Measurements from ENCODE around the gene FGF23.
"Not testable (repeated sequence)": the region's sequence is repeated elsewhere in the genome, so short reads cannot be mapped to it uniquely, and the experiment has no call there.

Gene FGF23

DNA sequence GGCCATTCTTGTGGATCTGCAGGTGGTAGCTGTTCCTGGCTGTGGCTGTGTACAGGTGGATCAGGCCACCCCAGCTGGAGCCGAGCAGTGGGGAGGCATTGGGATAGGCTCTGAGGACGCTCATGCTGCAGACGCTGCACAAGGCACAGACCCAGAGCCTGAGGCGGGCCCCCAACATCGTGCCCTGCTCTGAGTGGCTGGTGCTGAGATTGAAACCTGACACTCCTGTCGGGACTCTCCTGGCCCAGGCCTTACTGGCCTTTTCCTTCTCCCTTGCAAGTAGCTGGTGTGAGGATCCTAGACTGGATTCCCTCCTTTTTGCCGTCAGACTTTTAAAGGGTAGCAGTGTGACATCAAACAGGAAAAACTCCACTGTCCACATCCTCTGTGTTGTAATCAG lies at the start of gene FGF23:
Gene FGF23 (minus strand): TSS at position 308 of the 400 bp plus-strand sequence. CDS start 130 bp downstream, at position 178.
- no peak within 1 kb of the TSS for H3K4me3 ChIP-seq (ENCODE audit: low read depth, low read length)

DNA sequence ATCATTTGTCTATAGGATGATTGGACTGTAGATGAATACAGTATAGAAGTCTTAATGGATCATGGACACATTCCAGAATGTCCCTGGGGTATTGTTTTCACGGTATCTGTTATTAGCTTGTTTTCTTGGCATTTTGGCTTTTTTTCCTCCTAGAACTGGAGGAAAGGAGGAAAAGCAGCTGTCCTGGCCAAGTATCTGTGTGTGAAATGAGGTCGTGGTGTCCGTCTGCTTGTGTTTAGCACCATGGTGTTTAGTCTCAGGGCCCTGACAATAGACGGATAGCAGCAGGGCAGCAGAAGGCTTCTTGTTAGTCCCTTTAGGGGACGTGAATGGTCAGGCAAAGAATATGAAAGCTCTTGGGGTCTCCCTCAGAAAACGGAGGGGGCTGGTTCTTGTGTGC lies 44.9 kb upstream of the FGF23 start:
- H3K4me3 ChIP-seq (ENCODE audit: low read depth, low read length) = no peak overlapping the region

DNA sequence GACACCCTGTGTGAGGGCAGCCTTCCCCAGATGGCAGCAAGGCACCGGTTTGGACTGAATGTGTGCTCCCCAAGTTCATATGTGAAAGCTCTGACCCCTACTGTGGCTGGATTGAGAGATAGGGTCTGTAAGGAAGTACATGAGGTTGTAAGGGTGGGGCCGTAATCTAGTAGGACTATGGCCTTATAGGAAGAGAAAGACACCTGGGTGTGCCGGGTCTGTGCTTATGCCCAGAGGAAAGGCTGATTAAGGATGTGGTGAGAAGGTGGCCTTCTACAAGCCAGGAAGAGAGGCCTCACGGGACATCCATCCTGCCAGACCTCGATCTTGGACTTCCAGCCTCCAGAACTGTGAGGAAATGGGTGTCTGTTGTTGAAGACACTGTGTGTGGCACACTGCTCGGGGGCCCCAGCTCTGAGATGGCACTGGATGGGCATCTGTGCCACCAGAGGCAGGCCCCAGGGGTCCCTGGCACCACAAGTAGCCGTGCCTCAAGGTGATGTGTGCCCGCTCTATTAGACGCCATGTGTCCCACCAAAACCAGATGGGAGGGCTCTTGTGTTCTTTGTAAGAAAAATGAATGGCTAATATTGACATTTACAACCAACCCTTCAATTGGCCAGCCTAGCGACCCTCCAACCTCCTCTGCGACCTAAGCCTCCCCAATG lies 44.1 kb upstream of the FGF23 start:
- H3K4me3 ChIP-seq (ENCODE audit: low read depth, low read length) = no peak overlapping the region

DNA sequence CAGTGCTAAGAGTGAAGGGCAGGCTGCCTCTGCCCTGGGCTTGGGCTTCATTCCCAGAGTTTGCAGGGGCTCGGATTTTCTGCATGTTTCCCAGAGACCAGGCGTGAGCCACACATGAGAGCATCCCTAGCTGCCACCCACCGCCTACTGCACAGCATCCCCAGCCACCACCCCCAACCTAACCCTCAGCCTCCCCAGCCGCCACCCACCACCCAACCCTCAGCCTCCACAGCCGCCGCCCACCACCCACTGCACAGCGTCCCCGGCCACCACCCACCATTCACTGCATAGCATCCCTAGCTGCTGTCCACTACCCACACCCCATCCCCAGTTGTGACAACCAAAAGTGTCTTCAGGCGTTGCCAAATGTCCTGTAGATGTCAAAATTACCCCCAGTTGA lies 43.5 kb upstream of the FGF23 start:
- no peak overlapping the region for H3K4me3 ChIP-seq (ENCODE audit: low read depth, low read length)

DNA sequence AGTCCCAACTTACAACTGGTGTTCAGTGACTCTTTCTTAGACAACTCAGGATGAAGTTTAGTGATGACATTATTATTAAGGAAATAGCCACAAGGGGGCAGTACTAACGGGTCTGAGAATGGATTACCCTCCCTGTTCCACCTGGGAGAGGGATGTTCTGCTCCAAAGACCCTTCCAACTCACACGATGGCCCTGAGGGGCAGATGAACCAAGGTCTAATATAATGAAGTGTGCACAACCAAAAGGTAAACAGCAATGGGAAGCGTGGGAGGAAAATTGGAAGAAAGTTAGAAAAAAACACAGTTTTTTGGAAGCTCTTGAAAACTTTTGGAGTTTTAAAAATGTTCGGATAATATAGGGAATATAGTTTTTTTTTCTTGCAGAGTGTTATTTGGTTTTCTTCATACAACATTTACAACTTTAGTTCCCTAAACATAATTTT lies 42.1 kb upstream of the FGF23 start:
- H3K4me3 ChIP-seq (ENCODE audit: low read depth, low read length) = no peak overlapping the region

DNA sequence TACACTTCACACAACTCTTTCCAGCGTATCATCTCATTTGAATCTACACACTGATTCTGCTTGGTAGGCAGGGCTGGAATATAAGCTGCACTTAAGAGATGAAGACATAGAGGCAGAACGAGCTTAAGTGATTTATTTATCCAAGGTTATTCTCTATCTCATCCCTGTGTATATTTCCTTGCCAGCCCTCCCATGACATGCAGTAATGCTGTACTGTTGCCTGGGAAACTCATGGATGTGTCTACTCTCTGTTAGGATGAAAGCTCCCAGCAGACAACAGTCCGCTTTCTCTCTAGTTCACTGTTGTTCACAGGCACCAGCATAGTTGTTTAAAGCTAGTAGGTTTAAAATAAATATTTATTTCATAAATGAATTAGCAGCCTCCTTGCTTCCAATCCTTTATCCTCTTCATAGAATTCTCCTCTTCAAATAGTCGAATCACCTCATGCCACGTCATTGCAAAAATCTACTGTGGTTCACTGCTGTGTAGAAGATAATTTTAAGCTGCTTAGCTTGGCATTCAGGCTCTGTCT lies 40.7 kb upstream of the FGF23 start:
- no peak overlapping the region for H3K4me3 ChIP-seq (ENCODE audit: low read depth, low read length)

DNA sequence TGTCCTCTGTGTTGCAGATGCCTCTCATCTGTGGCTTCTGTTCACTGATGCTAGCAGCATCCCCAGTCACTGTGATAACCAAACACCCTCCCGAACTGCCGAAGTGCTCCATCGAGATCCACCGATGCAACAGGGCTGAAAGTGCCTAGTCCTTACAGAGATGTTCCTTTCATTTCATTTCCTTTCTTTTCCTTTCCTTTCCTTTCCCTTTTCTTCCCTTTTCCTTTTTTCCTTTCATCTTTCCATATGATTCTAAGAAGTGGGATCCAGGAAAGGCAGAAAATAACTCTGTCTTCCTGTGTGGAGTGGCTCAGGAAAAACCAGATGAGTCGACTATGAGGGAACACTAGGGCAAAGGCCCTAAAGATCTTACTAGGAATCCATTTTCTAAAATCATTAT lies 39.4 kb upstream of the FGF23 start:
- H3K4me3 ChIP-seq (ENCODE audit: low read depth, low read length) = no peak overlapping the region

DNA sequence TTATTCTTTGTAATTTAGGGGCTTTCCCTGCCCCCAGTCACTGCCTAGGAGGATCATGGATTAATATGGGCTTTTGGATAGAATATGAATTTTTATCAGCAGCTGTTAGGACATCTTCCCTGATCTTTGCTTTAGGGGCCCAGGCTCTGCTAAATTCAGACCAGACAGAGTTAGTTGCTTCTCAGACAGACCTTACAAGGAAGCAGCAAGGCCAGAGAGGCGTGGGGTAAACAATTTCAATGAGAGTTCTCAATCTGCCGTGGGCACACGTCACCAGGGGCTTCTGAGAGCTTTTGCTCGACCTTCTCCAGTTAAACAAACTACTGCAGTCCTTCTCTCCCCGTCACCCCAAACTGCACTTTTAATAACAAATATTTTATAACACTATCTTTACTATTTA lies 38.4 kb upstream of the FGF23 start:
- no peak overlapping the region for H3K4me3 ChIP-seq (ENCODE audit: low read depth, low read length)

DNA sequence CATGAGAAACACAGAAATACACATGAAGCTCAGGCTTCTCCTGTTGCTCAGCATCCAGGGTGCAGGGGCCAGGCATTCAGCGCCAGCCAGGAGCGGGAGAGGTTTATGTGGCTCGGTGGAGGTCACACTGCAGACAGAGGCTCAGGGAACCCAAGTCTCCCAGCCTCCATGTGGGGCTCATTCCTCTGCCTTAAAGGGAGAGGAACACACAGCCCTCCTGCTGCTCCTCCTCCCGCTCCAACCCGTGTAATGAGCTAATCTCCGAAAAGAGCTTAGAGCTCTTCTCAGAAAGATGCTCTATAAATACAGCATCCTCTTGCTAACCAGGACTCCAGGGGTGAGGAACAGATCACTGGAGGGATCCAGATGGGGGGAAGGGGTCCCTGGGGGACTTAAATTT lies 37.9 kb upstream of the FGF23 start:
- no peak overlapping the region for H3K4me3 ChIP-seq (ENCODE audit: low read depth, low read length)

DNA sequence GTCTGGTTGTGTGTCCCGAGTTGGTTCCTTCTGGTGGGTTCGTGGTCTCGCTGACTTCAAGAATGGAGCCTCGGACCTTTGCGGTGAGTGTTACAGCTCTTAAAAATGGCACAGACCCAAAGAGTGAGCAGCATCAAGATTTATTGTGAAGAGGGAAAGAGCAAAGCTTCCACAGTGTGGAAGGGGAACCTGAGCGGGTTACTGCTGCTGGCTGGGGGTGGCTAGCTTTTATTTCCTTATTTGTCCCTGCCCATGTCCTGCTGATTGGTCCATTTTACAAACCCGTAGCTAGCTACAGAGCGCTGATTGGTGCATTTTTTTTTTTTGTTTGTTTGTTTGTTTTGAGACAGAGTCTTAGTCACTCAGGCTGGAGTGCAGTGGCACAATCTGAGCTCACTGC lies 36.8 kb upstream of the FGF23 start:
- no peak overlapping the region for H3K4me3 ChIP-seq (ENCODE audit: low read depth, low read length)

DNA sequence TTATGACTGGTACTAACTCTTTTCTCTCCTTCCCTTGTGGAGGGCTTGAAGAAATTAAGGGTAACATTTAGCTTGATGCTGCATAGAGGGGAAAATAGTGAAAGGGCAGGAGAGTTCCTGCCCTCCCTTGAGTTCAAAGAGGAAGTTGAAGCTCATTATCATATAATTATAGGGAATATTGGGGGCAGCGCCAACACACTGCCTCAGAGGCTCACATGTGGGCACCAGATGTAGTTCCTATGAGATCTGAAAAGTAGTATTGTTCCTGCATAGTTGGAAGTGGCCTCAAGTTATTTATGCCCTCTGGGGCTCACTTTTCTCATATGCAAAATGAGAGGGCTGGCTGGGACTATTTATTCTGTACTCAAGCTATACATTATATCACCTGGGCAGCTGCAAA lies 33.0 kb upstream of the FGF23 start:
- H3K4me3 ChIP-seq (ENCODE audit: low read depth, low read length) = no peak overlapping the region

DNA sequence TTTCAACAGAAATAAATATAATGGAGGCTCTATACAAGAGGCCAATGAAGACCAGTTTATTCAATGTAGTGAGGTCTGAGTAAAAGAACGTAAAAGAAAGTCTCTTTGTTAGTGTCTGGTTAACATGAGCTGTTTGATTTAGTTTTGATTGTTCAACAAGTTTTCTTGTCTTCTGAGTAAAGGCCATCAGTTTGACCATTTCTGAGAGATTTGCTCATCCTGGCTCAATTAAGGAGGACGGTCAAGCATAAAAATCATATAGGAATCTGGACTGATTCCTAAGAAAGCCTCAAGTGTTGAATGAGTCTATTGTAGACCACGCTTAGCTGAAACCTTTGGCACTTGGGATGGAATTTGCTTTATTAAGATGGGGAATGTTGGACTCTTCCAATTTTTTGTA lies 32.5 kb upstream of the FGF23 start:
- H3K4me3 ChIP-seq (ENCODE audit: low read depth, low read length) = no peak overlapping the region

DNA sequence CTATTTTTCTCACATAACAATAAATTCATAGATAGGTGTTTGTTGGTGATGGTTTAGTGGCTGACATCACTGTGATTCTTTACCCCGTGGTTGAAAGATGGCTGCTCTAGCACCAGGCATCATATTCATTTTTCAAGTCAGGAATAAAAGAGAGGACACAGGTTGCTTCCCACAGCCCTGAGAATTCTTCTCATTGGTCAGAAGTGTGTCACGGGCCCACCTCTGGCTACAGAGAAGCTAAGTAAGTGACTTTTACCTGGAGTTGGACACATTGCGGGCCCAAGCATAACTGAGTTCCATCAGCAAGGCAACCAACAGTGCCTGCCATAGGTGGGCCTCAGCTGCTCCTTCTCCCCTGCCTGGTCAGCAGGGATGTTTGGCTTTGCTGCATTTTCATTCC lies 27.6 kb upstream of the FGF23 start:
- H3K4me3 ChIP-seq (ENCODE audit: low read depth, low read length) = no peak overlapping the region

DNA sequence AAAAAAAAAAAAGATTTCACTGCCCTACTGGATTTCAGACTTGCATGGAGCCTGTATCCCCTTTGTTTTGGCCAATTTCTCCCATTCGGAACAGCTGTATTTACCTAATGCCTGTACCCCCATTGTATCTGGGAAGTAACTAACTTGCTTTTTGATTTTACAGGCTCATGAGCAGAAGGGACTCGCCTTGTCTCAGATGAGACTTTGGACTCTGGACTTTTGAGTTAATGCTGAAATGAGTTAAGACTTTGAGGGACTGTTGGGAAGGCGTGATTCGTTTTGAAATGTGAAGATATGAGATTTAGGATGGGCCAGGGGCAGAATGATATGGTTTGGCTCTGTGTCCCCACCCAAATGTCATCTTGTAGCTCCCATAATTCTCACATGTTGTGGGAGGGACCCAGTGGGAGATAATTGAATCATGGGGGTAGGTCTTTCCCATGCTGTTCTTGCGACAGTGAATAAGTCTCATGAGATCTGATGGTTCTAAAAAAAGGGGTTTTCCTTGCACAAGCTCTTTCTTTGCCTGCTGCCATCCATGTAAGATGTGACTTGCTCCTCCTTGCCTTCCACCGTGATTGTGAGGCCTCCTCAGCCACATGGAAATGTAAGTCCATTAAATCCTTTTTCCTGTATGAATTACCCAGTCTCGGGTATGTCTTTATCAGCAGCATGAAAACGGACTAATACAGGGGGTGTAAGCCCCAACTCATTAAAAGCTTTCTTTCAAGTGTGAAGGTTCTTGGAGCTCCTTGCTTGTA lies 25.5 kb upstream of the FGF23 start:
- H3K4me3 ChIP-seq (ENCODE audit: low read depth, low read length) = not testable (repeated sequence)

DNA sequence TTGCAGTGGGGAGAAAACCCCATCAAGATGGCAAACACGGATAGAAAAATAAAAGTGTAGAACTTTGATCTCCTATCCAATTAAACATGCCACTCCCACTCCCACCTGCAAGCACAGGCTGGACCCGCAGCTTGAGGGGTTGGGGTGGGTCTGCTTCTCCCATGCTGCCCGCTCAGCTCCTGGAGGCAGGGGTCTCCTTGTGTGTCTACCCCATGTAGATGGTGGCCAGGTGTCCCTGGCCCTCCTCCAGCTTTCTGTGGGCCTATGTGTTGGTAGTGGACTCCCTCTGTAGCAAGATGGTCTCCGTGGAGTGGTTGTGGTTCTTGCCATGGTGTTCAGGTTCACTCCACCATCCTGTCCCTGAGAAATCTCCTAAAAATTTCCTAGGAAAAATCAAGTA lies 23.5 kb upstream of the FGF23 start:
- H3K4me3 ChIP-seq (ENCODE audit: low read depth, low read length) = no peak overlapping the region

DNA sequence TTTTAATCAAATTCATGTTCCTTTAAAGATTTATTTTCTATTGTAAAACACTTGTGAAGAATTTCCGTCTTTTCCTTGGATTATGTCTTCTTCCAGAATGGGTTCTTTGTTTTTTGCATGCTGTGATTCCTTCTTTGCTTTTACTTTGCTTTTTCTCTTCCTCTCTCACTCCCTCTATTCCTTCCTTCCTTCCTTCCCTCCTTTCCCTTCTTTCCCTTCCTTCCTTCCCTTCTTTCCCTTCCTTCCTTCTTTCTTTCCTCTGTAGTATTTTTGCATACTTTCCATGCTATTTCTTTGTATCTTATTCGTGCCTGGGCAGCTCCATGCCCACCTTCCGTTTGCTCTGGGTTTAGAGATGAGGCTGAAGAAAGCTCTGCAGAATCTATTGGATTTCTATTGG lies 21.6 kb upstream of the FGF23 start:
- no peak overlapping the region for H3K4me3 ChIP-seq (ENCODE audit: low read depth, low read length)

DNA sequence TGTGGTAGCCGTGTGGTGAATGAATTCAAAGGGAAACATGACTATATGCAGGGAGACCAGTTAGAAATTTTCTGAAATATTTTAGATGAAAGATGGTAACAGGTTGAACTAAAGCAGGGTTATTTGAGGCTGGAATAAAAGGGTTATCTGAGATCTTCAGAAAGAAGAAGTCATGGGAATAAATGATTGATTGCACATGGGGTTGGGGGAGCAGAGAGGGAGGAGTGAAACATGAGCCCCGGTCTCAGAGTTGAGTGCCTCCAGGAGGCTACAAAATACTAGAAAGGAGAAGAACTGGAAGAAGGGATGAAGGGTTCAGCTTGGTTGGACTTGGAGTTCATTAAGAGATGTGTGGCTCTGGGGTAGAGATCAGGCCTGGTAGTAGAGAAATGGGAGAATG lies 16.3 kb upstream of the FGF23 start:
- H3K4me3 ChIP-seq (ENCODE audit: low read depth, low read length) = no peak overlapping the region

DNA sequence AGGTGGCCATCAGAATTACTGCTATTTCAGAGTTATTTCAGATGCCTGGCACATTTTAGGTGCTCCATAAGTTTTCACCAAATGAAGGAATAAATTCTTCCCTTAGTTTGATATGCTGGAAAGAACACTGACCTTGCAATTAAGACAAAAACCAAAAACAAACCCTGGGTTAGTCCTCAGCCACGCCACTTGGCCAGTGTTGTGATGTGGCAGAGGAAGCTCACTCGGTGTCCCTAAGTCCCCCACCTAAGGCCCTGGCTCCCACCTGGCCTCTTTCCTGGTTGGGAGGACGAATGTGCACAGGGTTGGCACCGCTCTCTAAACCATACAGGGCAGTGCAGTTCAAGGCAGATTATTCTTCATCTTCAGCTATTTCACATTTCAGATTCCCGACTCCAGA lies 13.7 kb upstream of the FGF23 start:
- no peak overlapping the region for H3K4me3 ChIP-seq (ENCODE audit: low read depth, low read length)

DNA sequence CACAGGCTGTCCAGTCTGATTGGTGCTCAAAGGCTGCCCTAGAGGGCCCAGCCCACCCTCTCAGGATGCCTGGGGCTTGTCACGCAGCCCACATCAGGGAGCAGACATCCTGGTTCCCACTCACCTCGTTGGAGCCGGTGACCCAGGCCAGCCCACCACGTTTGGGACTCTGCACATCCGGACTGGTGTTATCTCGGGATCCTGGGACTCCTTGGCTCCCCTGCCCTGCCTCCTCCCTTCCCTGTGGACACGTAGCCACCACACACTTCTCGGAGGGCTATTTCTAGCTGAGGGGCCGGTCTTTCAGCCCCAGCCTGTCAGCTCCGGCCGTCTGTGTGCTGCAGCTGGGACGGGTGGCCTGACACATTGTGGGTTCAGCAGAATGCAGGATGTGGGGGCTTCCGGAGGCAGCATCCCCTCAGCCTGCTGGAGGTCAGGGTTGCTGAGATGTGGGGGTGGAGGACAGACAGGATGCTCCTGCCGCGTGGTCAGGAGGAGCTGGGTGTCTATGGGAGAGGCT lies 12.8 kb upstream of the FGF23 start:
- no peak overlapping the region for H3K4me3 ChIP-seq (ENCODE audit: low read depth, low read length)

DNA sequence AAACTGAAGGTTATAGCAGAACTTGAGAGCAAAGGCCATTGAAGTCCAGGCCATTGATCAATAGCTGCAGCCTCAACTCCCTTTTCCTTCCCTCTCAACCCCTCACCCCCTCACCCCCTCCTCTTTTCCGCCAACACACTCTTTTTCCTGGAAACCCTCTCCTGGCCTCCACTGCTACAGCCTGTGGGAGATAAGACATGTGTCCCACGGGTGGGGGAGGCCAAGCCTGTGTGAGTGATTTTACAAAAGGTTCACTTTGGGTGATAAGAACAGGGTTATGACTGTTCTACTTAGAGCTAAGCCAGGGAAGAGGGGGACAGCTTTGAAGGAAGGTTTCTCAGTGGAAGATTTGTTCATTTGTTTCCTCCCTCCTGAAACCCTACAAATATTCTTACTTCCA lies 9.2 kb upstream of the FGF23 start:
- H3K4me3 ChIP-seq (ENCODE audit: low read depth, low read length) = no peak overlapping the region

DNA sequence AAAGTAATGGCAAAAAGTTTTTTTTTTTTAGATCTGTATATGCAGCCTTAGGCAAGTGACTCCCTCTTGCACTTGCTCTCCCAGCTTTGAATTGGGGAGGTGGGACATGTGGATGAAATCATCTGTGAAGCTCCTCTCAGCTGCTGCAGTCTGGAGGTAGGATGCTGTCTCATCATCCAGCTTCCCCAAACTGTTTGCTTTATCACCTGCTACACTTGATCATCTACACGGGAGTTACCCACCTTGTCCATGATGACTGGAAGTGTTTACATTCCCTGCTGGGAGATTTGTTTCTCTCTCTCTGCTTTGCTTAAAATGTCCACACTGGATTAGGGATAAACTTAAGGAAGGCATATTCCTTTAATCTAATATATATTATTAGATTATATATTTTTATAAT lies 8.5 kb upstream of the FGF23 start:
- no peak overlapping the region for H3K4me3 ChIP-seq (ENCODE audit: low read depth, low read length)

DNA sequence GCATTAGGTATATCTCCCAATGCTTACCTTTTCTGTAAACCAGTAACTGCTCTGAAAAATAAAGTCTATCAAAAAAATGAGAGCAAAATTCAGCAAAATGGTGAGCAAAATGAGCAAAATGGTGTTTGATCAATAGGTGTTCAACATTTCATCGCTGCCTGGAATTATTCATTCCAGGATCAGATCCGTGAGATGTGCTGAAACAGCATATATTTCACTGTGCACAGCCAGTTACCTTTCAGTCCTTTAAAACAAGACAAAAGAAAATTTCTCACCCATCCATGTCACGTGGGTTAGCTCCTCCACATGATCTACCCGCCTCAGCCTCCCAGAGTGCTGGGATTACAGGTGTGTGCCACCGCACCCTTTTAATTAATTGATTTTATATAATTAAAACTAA lies 8.1 kb upstream of the FGF23 start:
- H3K4me3 ChIP-seq (ENCODE audit: low read depth, low read length) = no peak overlapping the region
